ENCODE results near the gene NOX3. TPM values are rescaled to one million over a fixed set of nuclear protein-coding genes. Genes with fewer than 3 reads are reported as not detected.

NOX3 gene
- polyA plus RNA-seq, 3 donors from 2014 or later, result not detected

DNA sequence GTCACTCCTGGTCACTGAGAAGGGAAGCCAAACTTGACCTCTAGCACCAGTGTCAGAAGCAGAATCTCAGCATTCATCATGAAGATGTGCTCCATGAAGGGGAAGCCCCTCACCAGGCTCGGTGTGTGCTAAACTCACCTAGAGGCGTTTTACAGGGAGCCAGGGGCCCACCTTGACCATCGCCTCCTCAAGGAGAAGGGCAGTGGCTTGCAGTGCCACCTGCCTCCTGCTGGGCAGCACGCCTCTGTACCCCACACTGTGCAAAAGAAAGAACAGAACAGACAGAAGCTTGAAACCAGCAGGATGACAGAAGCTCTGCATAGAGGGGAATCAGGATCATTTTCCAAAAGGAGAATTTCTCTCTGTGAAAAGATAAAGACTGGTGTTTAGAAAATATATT is 39.7 kb downstream of the NOX3 start:
- peaks cover 0 to 11% (median 0%) of the 10 kb centered on the region in 3 donors for H3K36me3 Mint-ChIP-seq
- no peak for DNase-seq
- H3K4me1 Mint-ChIP-seq, result peaks cover 30 to 34% of the 10 kb centered on the region in 2 donors
- no peak overlapping the region for H3K4me3 Mint-ChIP-seq
- no peak overlapping the region for H3K27ac Mint-ChIP-seq
- H3K27me3 Mint-ChIP-seq (ENCODE audit: low read depth in 3 of 3), result peaks cover 0 to 3% (median 0%) of the 10 kb centered on the region in 3 donors
- peaks cover 0 to 2% (median 0%) of the 10 kb centered on the region in 6 donors for H3K9me3 Mint-ChIP-seq

DNA sequence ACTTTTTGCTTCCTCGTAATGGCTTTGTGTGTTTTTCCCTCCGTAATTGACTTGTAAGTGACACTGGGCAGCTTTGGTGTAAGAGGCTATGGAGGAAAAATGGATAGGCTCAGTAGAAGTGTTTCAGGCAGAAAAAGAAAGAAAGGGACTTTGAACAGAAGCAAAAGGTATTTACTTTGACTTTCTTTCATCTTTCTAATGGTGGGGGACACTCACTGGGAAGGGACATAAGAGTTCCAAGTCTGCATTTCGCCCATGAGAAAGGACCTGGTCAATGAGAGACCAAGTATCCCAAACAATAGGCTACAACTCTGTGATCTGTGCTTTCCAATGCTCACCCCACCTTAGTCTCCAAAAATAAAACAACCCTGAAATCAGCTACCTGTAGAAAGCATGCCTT is 41.6 kb downstream of the NOX3 start:
- peaks cover 0 to 3% (median 0%) of the 10 kb centered on the region in 3 donors for H3K27me3 Mint-ChIP-seq (ENCODE audit: low read depth in 3 of 3)
- no peak for DNase-seq
- no peak overlapping the region for H3K4me3 Mint-ChIP-seq
- peaks cover 0 to 6% (median 0%) of the 10 kb centered on the region in 3 donors for H3K36me3 Mint-ChIP-seq
- H3K27ac Mint-ChIP-seq, result no peak overlapping the region
- H3K4me1 Mint-ChIP-seq, result peaks cover 22 to 23% of the 10 kb centered on the region in 2 donors
- H3K9me3 Mint-ChIP-seq, result peaks cover 0 to 2% (median 0%) of the 10 kb centered on the region in 6 donors

GRCh38 chr6:155412335-155412734 is 43.3 kb downstream of the NOX3 start:
- no peak for DNase-seq
- Mint-ChIP-seq H3K27me3 (ENCODE audit: low read depth in 3 of 3) (peaks cover 0 to 3% (median 2%) of the 10 kb centered on the region in 3 donors), H3K27ac (no peak overlapping the region), H3K4me3 (no peak overlapping the region), H3K4me1 (peaks cover 5 to 6% of the 10 kb centered on the region in 2 donors), H3K36me3 (peaks cover 0 to 6% (median 0%) of the 10 kb centered on the region in 3 donors), H3K9me3 (peaks cover 0 to 4% (median 0%) of the 10 kb centered on the region in 6 donors)

GRCh38 chr6:155411154-155412052 is 44.2 kb downstream of the NOX3 start:
- DNase-seq, result no peak
- Mint-ChIP-seq H3K4me1 (no peaks in the 10 kb centered on the region), H3K4me3 (no peak overlapping the region), H3K9me3 (peaks cover 0 to 4% (median 0%) of the 10 kb centered on the region in 6 donors), H3K27me3 (ENCODE audit: low read depth in 3 of 3) (peaks cover 0 to 3% (median 2%) of the 10 kb centered on the region in 3 donors), H3K27ac (no peak overlapping the region), H3K36me3 (peaks cover 0 to 6% (median 0%) of the 10 kb centered on the region in 3 donors)

GRCh38 chr6:155409391-155409790 is 46.2 kb downstream of the NOX3 start:
- Mint-ChIP-seq H3K9me3 (peaks cover 0 to 4% (median 0%) of the 10 kb centered on the region in 6 donors), H3K36me3 (peaks cover 0 to 6% (median 0%) of the 10 kb centered on the region in 3 donors), H3K4me1 (no peaks in the 10 kb centered on the region), H3K4me3 (no peak overlapping the region), H3K27ac (no peak overlapping the region), H3K27me3 (ENCODE audit: low read depth in 3 of 3) (peaks cover 0 to 3% (median 2%) of the 10 kb centered on the region in 3 donors)
- DNase-seq, result no peak

DNA sequence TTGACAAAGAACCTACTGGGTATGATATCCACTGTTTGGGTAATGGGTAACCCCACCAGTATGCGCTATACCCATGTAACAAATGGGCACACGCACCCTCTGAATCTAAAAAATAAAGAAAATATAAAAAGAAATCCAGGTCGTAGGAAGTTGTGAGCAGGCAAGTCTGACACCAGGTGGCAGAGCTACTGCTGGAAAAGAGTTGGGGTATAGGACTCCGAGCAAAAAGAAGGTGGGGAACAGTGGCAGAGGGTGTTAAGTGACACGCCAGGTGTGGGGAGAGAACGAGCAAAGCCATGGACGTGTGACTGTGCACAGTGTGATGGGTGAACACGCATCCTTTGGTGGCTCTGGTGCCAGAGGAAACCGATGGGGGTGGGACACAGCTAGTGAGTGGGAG is 46.7 kb downstream of the NOX3 start:
- Mint-ChIP-seq H3K36me3 (peaks cover 0 to 6% (median 0%) of the 10 kb centered on the region in 3 donors), H3K4me3 (no peak overlapping the region), H3K27ac (no peak overlapping the region), H3K27me3 (ENCODE audit: low read depth in 3 of 3) (peaks cover 2 to 3% (median 2%) of the 10 kb centered on the region in 3 donors), H3K9me3 (peaks cover 0 to 4% (median 0%) of the 10 kb centered on the region in 6 donors), H3K4me1 (no peaks in the 10 kb centered on the region)
- DNase-seq, result no peak

GRCh38 chr6:155408231-155408630 is 47.4 kb downstream of the NOX3 start:
- Mint-ChIP-seq H3K27ac (no peak overlapping the region), H3K36me3 (peaks cover 0 to 6% (median 0%) of the 10 kb centered on the region in 3 donors), H3K9me3 (peaks cover 0 to 4% (median 0%) of the 10 kb centered on the region in 6 donors), H3K4me3 (no peak overlapping the region), H3K27me3 (ENCODE audit: low read depth in 3 of 3) (peaks cover 2 to 3% (median 2%) of the 10 kb centered on the region in 3 donors), H3K4me1 (no peaks in the 10 kb centered on the region)
- DNase-seq, result no peak

DNA sequence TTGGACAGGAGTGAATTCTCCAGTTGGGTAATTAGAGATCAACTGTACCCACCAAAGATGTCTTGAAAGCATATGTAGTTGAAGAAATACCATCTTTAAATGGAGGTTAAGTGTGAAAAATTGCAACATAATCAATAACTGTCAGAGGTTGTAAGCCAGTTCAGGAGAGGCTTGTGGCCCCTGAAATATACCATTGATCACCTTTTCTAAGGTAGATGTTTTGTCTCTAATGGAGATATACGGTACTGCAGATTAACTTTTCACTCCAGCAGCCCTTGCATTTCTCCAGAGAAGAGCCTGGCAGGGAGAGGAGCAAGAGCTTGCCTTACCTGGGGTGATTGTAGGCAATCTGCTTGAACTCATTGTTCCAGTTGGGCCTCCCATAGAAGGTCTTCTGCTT is 48.8 kb downstream of the NOX3 start:
- Mint-ChIP-seq H3K9me3 (peaks cover 0 to 2% (median 0%) of the 10 kb centered on the region in 6 donors), H3K27ac (no peak overlapping the region), H3K36me3 (no peaks in the 10 kb centered on the region), H3K4me1 (no peaks in the 10 kb centered on the region), H3K4me3 (no peak overlapping the region), H3K27me3 (ENCODE audit: low read depth in 3 of 3) (peaks cover 2 to 3% (median 2%) of the 10 kb centered on the region in 3 donors)
- DNase-seq, result no peak

DNA sequence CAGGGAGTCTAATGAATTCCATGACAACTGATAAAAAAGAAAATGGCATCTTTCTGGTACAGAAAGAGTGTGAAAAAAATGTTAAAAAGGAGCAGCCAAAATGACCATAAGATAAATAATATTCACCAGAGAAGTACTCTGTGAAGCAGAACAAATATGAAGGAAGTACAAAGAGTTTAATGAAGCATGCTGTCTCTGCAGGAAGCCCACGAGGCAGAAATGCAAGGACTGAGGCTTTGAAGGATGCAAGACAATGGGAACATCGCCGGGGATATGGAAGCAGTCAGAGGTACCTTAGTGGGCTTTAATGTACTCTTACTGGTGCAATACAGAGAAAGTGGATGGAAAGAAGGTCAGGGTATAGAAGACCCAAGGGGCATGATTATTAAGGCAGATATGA is 50.7 kb downstream of the NOX3 start:
- DNase-seq, result no peak
- H3K4me1 Mint-ChIP-seq, result no peaks in the 10 kb centered on the region
- no peak overlapping the region for H3K27ac Mint-ChIP-seq
- H3K36me3 Mint-ChIP-seq, result no peaks in the 10 kb centered on the region
- peaks cover 2 to 3% (median 2%) of the 10 kb centered on the region in 3 donors for H3K27me3 Mint-ChIP-seq (ENCODE audit: low read depth in 3 of 3)
- H3K4me3 Mint-ChIP-seq, result no peak overlapping the region
- H3K9me3 Mint-ChIP-seq, result peaks cover 0 to 2% (median 0%) of the 10 kb centered on the region in 6 donors

GRCh38 chr6:155402656-155403304 is 52.9 kb downstream of the NOX3 start:
- DNase-seq, result no peak
- Mint-ChIP-seq H3K27ac (no peak overlapping the region), H3K36me3 (no peaks in the 10 kb centered on the region), H3K27me3 (ENCODE audit: low read depth in 3 of 3) (peaks cover 1 to 7% (median 2%) of the 10 kb centered on the region in 3 donors), H3K4me1 (peaks cover 0 to 8% of the 10 kb centered on the region in 2 donors), H3K9me3 (no peaks in the 10 kb centered on the region), H3K4me3 (no peak overlapping the region)

GRCh38 chr6:155400654-155400965 is 55.0 kb downstream of the NOX3 start:
- Mint-ChIP-seq H3K27ac (no peak overlapping the region), H3K4me1 (peaks cover 0 to 8% of the 10 kb centered on the region in 2 donors), H3K27me3 (ENCODE audit: low read depth in 3 of 3) (peaks cover 0 to 6% (median 3%) of the 10 kb centered on the region in 3 donors), H3K4me3 (no peak overlapping the region), H3K9me3 (no peaks in the 10 kb centered on the region), H3K36me3 (no peaks in the 10 kb centered on the region)
- DNase-seq, result no peak

DNA sequence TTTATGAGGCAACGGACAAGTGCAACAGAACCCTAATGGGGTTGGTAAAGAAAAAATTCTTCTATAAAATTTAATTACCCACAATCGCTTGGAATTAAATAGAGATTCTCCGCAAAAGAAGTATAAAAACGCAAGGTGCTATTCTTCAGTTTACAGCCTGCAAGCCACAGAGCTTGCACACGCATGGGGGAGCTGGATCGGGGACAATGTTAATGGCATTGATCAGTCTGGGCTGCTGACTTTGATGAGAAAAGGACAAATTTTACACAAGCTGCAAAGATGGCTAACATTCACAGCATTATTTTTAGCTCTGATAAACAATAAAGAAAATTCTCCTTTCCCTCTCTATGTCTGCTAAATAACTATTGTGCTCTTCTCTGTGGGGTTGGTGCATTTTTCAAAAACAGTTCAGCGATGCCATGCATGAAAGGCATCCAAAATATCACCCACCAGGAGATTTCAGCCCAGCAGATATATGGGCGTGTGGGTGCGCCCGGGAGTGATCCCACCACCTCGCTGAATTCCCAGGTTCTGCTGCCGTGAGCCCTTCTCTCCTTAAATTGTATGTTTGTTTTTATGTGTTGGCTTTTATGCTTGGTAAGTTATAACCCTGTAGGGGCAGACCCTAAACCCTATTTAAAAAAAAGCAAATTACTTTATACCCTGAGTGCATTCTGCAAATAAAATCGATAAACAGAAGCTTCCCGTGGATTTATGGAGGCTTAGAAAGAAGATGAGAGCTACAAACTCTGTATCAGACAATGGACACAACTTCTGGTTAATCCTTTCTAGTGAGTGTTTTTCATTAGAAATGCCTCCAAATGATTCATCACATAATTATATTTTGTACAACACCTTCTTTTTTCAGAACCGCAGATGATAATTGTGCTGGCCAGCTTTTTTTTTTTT is 55.6 kb downstream of the NOX3 start:
- DNase-seq, result no peak
- H3K4me1 Mint-ChIP-seq, result peaks cover 0 to 8% of the 10 kb centered on the region in 2 donors
- peak overlapping the region in 1 of 6 donors; percentile 25 for H3K27ac Mint-ChIP-seq
- H3K27me3 Mint-ChIP-seq (ENCODE audit: low read depth in 3 of 3), result peaks cover 0 to 4% (median 3%) of the 10 kb centered on the region in 3 donors
- no peaks in the 10 kb centered on the region for H3K9me3 Mint-ChIP-seq
- H3K4me3 Mint-ChIP-seq, result no peak overlapping the region
- no peaks in the 10 kb centered on the region for H3K36me3 Mint-ChIP-seq

DNA sequence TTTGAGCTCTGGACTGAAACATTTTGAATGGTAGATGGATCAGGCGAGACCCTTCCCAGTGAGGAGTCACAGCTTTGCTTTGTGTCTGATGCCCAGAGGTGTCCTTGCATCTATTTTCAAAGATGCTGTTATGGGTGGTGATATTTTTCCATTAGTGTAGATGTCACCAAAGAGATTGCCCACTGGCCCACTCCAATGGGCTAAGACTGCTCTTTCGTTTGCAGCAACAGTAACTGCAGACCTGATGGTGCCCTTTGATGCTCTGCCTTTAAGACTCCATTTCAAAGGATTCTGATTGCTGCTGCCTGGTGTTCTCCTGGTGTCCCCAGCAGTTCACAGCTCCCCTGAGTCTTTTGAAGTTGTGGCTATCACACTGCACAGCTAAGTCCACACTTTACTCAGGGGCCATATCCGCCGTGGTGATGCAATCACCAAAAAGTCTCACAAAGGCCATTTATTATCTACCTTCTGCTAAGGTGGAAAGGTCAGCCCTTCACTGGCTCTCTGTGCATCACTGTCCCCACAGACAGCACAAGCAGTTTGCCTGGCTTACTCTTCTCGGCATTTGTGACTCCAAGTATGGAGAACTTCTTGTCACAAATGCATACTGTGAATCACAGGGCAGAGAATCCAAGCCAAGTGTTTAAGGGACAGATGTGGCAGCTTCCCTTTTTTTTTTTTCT is 56.4 kb downstream of the NOX3 start:
- H3K36me3 Mint-ChIP-seq, result no peaks in the 10 kb centered on the region
- no peak overlapping the region for H3K27ac Mint-ChIP-seq
- no peaks in the 10 kb centered on the region for H3K9me3 Mint-ChIP-seq
- H3K4me1 Mint-ChIP-seq, result peaks cover 0 to 8% of the 10 kb centered on the region in 2 donors
- H3K4me3 Mint-ChIP-seq, result peak overlapping the region in 1 of 5 donors; percentile 20
- no peak for DNase-seq
- peaks cover 0 to 5% (median 3%) of the 10 kb centered on the region in 3 donors for H3K27me3 Mint-ChIP-seq (ENCODE audit: low read depth in 3 of 3)
